ENCODE measurements around the gene MRPS18A.
"Not testable (repeated sequence)": the region's sequence is repeated elsewhere in the genome, so short reads cannot be mapped to it uniquely, and the experiment has no call there.

The MRPS18A gene

GRCh38 chr6:43669050-43669921 is 18.3 kb downstream of the MRPS18A start:
- no peak for DNase-seq

GRCh38 chr6:43668151-43669028 is 19.2 kb downstream of the MRPS18A start:
- DNase-seq, result peak; percentile 27

GRCh38 chr6:43667245-43668150 is 20.1 kb downstream of the MRPS18A start:
- peak; percentile 72 for DNase-seq

- DNase-seq, result no peak
These were observed 21.2 kb downstream of the MRPS18A start for GRCh38 chr6:43666196-43666920.

GRCh38 chr6:43665376-43665775 is 22.2 kb downstream of the MRPS18A start:
- DNase-seq, result no peak

GRCh38 chr6:43662948-43663347 is 24.6 kb downstream of the MRPS18A start:
- not testable (repeated sequence) for DNase-seq

GRCh38 chr6:43658161-43658560 is 29.4 kb downstream of the MRPS18A start:
- DNase-seq, result no peak

GRCh38 chr6:43657221-43657802 is 30.3 kb downstream of the MRPS18A start:
- DNase-seq, result no peak

- DNase-seq, result not testable (repeated sequence)
These were observed 34.8 kb downstream of the MRPS18A start for GRCh38 chr6:43652822-43653221.

- no peak for DNase-seq
These were observed 39.3 kb downstream of the MRPS18A start for GRCh38 chr6:43648248-43648647.

GRCh38 chr6:43647613-43648012 is 40.0 kb downstream of the MRPS18A start:
- DNase-seq, result no peak

- no peak for DNase-seq
These were observed 42.0 kb downstream of the MRPS18A start for GRCh38 chr6:43645613-43645964.

GRCh38 chr6:43644940-43645612 is 42.5 kb downstream of the MRPS18A start, which contains the start of gene RSPH9:
Gene RSPH9 (plus strand): TSS chr6:43645036. CDS start chr6:43645099, 63 bp downstream.
- peak; percentile 48 for DNase-seq

GRCh38 chr6:43639984-43640800 is 47.4 kb downstream of the MRPS18A start:
- DNase-seq, result no peak

- no peak for DNase-seq
These were observed 51.3 kb downstream of the MRPS18A start for GRCh38 chr6:43636308-43636659.

GRCh38 chr6:43635387-43636307 is 51.9 kb downstream of the MRPS18A start, which contains the start of gene MAD2L1BP:
Gene MAD2L1BP (plus strand): TSS chr6:43635840. CDS start chr6:43635876, 36 bp downstream.
- DNase-seq, result peak; percentile 82

GRCh38 chr6:43634702-43635303 is 52.8 kb downstream of the MRPS18A start:
- DNase-seq, result no peak

- not testable (repeated sequence) for DNase-seq
These were observed 54.6 kb downstream of the MRPS18A start for GRCh38 chr6:43633002-43633401.

All from activated CD4-positive, alpha-beta T cell treated with anti-CD3 and anti-CD28 coated beads for 1 hour (primary cell).